Retina (tissue), 1 donor: ENCODE measurements around the gene TPSB2.

Experiments
- DNase-seq: peaks from one replicate; pipeline ENCODE4 v3.0.0-alpha.2; 2016

The TPSB2 gene

GRCh38 chr16:1218930-1219611 lies 10.9 kb downstream of the TPSB2 start:
- DNase-seq, result no peak

DNA sequence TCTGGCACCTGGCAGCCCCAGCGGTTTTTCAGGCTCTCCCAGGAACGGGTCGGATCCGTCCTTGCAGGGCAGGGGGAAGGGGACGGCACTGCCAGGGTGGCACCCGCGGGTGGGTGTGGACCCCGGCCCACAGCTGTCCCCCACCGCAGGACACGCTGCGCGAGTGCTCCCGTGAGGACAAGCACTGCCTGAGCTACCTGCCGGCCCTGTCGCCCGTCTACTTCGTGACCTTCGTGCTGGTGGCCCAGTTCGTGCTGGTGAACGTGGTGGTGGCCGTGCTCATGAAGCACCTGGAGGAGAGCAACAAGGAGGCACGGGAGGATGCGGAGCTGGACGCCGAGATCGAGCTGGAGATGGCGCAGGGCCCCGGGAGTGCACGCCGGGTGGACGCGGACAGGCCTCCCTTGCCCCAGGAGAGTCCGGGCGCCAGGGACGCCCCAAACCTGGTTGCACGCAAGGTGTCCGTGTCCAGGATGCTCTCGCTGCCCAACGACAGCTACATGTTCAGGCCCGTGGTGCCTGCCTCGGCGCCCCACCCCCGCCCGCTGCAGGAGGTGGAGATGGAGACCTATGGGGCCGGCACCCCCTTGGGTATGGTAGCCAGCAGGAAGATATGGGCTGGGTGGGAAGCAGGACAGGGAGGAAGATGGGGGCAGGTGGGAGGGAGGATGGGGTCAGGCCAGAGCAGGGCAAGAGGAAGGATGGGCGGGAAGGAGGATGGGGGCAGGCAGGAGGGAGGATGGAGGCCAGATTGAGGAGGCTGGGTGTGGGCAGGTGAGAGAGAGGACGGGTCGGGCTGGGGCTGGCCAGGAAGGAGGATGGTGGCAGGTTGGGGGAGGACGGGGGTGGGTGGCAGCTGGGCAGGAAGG lies 11.7 kb downstream of the TPSB2 start:
- DNase-seq, result no peak

GRCh38 chr16:1217526-1217925 lies 12.5 kb downstream of the TPSB2 start:
- no peak for DNase-seq

GRCh38 chr16:1216681-1217400 lies 13.1 kb downstream of the TPSB2 start:
- no peak for DNase-seq

DNA sequence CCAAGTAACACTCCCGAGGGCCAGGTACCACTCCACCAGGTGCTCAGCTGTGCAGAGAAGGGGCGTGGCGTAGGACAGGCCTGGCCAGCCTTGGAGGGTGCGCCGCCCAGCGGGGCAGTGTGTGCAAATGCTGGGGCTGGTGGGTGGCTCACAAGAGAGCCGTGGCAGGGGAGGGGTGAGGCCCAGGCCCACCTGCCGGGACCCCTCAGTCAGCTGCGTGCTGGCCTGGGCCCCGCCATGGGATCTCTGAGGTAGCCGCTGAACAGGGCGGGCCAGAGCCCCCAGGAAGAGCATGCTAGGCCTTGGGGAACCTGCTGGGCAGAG lies 13.7 kb downstream of the TPSB2 start:
- DNase-seq, result no peak

GRCh38 chr16:1215574-1216295 lies 14.2 kb downstream of the TPSB2 start:
- no peak for DNase-seq

DNA sequence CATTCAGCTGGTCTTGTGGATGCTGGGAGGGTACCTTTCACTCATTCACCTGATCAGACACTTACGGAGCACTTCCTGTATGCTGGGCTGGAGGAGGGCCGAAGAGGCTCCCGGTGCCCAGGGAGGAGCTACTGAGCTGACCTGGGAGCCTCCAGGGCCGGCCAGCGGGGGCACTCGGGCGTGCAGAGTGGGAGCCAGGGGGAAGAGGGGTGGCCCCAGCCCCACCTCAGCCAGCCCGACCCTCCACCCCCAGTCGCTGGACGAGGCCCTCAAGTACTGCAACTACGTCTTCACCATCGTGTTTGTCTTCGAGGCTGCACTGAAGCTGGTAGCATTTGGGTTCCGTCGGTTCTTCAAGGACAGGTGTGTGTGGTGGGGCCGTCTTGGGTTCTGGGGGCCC lies 15.3 kb downstream of the TPSB2 start:
- DNase-seq, result no peak

DNA sequence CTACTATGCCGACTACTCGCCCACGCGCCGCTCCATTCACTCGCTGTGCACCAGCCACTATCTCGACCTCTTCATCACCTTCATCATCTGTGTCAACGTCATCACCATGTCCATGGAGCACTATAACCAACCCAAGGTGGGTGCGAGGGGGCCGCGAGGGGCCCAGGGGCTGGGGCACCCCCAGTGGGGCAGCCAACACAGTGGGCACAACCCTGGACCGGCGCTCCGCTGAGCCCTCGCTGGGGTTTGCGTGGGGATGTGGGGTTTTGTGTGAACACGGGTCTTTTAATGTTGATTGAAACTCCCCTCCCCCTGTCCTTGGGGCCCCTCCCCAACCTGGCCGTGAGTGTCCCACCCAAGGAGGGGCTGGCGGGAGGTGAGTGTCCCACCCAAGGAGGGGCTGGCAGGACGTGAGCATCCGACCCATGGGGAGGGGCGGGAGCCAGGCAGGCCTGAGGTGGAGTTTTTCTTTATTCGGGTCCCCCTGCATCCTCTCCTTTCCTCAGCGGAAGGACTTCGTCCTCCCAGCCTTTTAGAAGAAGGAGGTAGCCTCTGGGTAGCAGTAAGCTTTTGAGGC lies 16.1 kb downstream of the TPSB2 start:
- no peak for DNase-seq

- no peak for DNase-seq
Measured at GRCh38 chr16:1213231-1213630, 16.8 kb downstream of the TPSB2 start.

GRCh38 chr16:1212616-1213194 lies 17.3 kb downstream of the TPSB2 start:
- no peak for DNase-seq

GRCh38 chr16:1211451-1212268 lies 18.3 kb downstream of the TPSB2 start:
- no peak for DNase-seq

GRCh38 chr16:1210461-1210860 lies 19.5 kb downstream of the TPSB2 start:
- DNase-seq, result no peak

GRCh38 chr16:1209081-1209480 lies 20.9 kb downstream of the TPSB2 start:
- DNase-seq, result no peak

GRCh38 chr16:1208239-1208830 lies 21.6 kb downstream of the TPSB2 start:
- no peak for DNase-seq

- no peak for DNase-seq
Measured at GRCh38 chr16:1206786-1207185, 23.2 kb downstream of the TPSB2 start.

- DNase-seq, result no peak
Measured at GRCh38 chr16:1206326-1206725, 23.7 kb downstream of the TPSB2 start.

GRCh38 chr16:1204933-1205332 lies 25.1 kb downstream of the TPSB2 start:
- no peak for DNase-seq

GRCh38 chr16:1202274-1202673 lies 27.7 kb downstream of the TPSB2 start:
- no peak for DNase-seq

GRCh38 chr16:1201444-1201843 lies 28.5 kb downstream of the TPSB2 start:
- no peak for DNase-seq

DNA sequence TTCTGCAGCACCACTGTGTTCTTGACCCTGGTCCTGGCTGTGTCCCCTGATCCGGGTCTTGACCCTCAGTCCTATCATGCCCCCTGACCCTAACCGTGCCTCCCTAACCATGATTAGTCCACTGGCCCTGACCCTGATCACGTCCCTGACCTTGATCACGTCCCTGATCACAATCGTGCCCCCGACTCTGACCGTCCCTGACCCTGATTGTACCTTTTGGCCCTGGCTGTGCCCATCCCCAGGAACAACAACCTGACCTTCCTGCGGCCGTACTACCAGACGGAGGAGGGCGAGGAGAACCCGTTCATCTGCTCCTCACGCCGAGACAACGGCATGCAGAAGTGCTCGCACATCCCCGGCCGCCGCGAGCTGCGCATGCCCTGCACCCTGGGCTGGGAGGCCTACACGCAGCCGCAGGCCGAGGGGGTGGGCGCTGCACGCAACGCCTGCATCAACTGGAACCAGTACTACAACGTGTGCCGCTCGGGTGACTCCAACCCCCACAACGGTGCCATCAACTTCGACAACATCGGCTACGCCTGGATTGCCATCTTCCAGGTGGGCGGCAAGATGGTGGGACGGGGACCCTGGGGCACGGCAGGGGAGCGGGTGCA lies 29.9 kb downstream of the TPSB2 start:
- no peak for DNase-seq
